Esophagus muscularis mucosa (tissue), 4 donors: ENCODE data around the gene NRG2.

Experiments used
- CTCF ChIP-seq, 3 experiments: fragments of 200-600 bp in 2 of 3; fragments of 450-650 bp in 1 of 3; sonication (generic) in 2 of 3; IDR thresholded peaks; one replicate each; pipeline ENCODE4 v1.5.1; 2017 to 2019; ENCODE audit warnings: antibody characterized with exemption in 3 of 3, mild to moderate bottlenecking in 2 of 3, moderate library complexity in 1 of 3
- EP300 ChIP-seq: sonication (generic); formaldehyde crosslinking; IDR thresholded peaks from one replicate; pipeline ENCODE4 v1.6.1; 2017; ENCODE audit warnings: antibody characterized with exemption
- POLR2A ChIP-seq: fragments of 450-650 bp; IDR thresholded peaks from one replicate; pipeline ENCODE4 v1.6.1; 2017; ENCODE audit warnings: antibody characterized with exemption, moderate library complexity, mild to moderate bottlenecking, low read depth

GRCh38 chr5:139845846-139846681 is 197.0 kb downstream of the NRG2 start:
- TF ChIP-seq EP300 (no peak), CTCF (IDR thresholded peaks at IDR 0.05) (no peak), POLR2A (no peak)
